ENCODE data around the gene SLC22A17.
"Not testable (repeated sequence)": the region's sequence is repeated elsewhere in the genome, so short reads cannot be mapped to it uniquely, and the experiment has no call there.

SLC22A17 gene

DNA sequence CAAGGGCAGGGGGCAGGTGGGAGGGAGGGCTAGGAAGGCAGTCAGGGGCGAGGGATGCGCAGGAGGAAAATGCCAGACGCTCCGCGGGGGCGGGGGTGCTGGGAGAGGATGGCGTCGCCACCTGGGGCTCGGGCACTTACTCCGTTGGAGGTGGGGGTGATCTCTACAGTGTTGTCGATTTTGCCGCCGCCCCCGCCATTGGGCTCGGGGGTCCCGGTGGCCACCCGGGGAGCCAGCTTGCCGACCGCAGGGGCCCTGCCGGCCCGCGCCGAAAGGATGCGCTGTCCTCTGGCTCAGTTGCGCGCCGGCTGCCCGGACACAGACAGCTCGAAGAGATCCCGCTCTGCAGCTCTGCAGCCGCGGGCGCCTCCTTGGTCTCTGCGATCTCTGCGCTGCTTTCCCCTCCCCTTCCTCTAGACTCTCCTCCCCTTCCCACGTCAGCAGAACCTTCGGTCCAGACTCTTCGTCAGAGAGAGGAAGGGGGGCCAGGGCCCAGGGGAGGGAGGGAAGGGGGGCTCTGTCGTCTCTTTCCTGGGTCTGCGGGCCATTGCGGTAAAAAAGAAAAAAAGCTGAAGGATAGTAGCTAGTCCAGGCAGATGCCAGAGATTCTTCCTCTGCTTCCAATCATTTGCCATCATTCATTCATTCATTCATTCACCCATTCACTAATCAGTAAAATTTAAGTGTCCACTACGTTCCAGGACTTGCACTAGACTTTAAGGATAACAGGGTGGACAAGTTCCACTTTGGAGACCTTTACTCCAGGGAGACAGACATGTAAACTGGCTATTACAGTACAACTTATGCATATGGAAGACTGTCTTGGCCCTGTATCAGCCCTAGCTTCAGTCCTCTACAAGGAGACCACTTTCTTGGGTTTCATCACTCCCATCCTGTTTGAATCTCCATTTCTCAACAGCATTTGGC is at the start of gene SLC22A17:
Gene SLC22A17, minus strand, starts transcription at position 382 of the 927 bp plus-strand sequence.
- H3K4me3 ChIP-seq (ENCODE audit: low read length): peak within 1 kb of the TSS; percentile 75
- peak; percentile 82 for DNase-seq (ENCODE audit: low read depth)
- TF ChIP-seq, protein P1, sequence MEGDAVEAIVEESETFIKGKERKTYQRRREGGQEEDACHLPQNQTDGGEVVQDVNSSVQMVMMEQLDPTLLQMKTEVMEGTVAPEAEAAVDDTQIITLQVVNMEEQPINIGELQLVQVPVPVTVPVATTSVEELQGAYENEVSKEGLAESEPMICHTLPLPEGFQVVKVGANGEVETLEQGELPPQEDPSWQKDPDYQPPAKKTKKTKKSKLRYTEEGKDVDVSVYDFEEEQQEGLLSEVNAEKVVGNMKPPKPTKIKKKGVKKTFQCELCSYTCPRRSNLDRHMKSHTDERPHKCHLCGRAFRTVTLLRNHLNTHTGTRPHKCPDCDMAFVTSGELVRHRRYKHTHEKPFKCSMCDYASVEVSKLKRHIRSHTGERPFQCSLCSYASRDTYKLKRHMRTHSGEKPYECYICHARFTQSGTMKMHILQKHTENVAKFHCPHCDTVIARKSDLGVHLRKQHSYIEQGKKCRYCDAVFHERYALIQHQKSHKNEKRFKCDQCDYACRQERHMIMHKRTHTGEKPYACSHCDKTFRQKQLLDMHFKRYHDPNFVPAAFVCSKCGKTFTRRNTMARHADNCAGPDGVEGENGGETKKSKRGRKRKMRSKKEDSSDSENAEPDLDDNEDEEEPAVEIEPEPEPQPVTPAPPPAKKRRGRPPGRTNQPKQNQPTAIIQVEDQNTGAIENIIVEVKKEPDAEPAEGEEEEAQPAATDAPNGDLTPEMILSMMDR (conservative IDR thresholded peaks at IDR 0.05; ENCODE audit: low read length): peak; percentile 18; the same call in 1 of the 2 replicates

GRCh38 chr14:23401291-23401690 is 48.6 kb upstream of the SLC22A17 start:
- TF ChIP-seq, protein P1 (conservative IDR thresholded peaks at IDR 0.05; ENCODE audit: low read length): no peak
- DNase-seq (ENCODE audit: low read depth): no peak
- no peak overlapping the region for H3K4me3 ChIP-seq (ENCODE audit: low read length)

DNA sequence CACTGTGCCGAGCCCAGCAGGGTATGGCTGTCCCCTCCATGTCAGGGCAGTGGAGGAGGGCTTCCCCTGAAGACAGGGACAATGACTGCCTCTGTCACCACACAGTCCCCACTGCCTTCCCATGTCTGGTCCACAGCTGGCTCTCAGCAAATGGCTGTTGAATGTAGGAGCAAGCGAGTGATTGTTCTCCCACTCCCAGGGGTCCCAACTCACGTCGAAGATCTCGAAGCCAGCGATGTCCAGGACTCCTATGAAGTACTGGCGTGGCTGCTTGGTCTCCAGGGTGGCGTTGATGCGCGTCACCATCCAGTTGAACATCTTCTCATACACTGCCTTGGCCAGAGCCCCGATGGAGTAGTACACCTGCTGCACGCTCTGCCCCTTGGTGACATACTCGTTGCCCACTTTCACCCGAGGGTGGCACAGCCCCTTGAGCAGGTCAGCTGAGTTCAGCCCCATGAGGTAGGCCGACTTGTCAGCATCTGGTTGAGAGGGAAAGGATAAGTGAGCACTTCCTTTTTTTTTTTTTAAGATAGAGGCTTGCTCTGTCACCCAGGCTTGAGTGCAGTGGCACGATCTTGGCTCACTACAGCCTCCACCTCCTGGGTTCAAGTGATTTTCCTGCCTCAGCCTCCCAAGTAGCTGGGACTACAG is 47.9 kb upstream of the SLC22A17 start:
- not testable (repeated sequence) for DNase-seq (ENCODE audit: low read depth); H3K4me3 ChIP-seq (ENCODE audit: low read length)

DNA sequence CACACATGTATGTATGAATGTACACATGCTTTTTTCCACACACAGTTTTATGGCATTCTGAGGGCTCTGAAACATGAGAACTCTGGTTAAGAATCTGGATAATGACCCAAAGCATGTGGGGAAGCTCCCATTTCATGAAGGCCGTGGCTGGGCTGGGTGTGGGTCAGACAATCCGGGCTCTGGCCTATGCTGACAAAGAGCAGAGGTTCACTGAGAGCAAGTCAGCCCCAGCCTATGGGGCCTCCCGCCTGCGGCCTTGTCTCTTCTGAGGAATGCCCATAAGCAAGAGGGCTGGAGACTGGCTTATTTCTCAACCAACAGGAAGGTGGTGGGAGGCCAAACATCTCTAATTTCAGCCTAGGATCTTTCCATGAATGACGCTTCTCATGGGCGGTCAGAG is 46.9 kb upstream of the SLC22A17 start:
- DNase-seq (ENCODE audit: low read depth): no peak
- no peak overlapping the region for H3K4me3 ChIP-seq (ENCODE audit: low read length)
- TF ChIP-seq, protein P1 (conservative IDR thresholded peaks at IDR 0.05; ENCODE audit: low read length): no peak

- no peak for DNase-seq (ENCODE audit: low read depth)
- no peak overlapping the region for H3K4me3 ChIP-seq (ENCODE audit: low read length)
- TF ChIP-seq, protein P1 (conservative IDR thresholded peaks at IDR 0.05; ENCODE audit: low read length): no peak
These were observed 46.4 kb upstream of the SLC22A17 start for GRCh38 chr14:23399136-23399535.

DNA sequence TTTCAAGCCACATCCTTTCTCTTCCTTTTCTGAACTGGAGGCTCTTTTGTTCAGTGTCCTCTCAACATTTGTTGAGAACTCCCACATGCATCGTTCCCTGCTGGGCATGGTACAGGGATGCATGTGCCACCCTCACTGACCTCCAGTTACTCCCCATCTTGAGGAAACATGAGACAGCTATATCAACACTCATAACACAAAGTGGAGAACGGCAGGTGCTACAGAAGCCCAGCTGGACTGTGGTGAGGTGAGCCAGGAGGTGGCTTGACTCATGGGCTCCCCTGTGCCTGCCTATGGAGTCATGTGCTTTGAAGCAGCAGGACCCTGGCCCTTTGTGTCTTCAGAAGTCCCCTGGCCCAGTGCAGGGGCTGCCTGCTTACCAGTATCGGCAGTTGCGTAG is 45.7 kb upstream of the SLC22A17 start:
- no peak for DNase-seq (ENCODE audit: low read depth)
- H3K4me3 ChIP-seq (ENCODE audit: low read length): no peak overlapping the region
- TF ChIP-seq, protein P1 (conservative IDR thresholded peaks at IDR 0.05; ENCODE audit: low read length): no peak

DNA sequence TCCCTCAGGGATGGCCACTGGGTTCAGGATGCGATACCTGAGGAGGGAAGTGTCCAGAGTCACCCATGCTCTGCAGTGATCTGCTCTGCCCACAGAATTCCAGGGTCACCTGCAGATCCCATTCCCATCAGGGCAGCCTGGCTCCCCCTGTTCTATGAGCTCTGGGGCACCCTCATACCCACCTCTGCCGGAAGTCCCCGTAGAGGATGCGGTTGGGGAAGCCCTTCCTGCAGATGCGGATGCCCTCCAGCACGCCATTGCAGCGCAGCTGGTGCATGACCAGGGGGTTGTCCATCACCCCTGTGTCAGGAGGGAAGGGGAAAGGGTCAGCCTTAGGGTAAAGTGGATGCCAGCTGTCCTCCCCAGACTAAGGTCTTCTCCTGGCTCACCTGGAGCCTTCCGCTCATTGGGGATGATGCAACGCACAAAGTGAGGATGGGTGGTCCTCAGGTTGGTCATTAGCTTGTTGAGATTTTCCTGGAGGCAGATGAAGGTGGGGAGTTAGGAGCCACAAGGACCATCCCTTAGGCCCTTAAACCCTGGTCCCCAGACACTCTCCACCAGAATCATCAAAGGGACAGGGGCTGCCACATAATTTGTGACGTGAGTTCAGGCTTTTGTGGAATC is 44.2 kb upstream of the SLC22A17 start:
- DNase-seq (ENCODE audit: low read depth): no peak
- H3K4me3 ChIP-seq (ENCODE audit: low read length): no peak overlapping the region
- TF ChIP-seq, protein P1 (conservative IDR thresholded peaks at IDR 0.05; ENCODE audit: low read length): no peak

Data from AG10803 (cell line).